ENCODE measurements around the gene CALR3. TPM values are rescaled to one million over a fixed set of nuclear protein-coding genes. Genes with fewer than 3 reads are reported as not detected.

The CALR3 gene
- total and polyA plus RNA-seq, 2 of the 8 experiments (the other 6 are each of a cell fraction or from before 2014, with no cell fraction given): 0.11 to 0.32 TPM

GRCh38 chr19:16509141-16510061 is 13.4 kb upstream of the CALR3 start:
- H3K23ac ChIP-seq (ENCODE audit: insufficient read length): no peak overlapping the region
- H3K79me2 ChIP-seq (ENCODE audit: control insufficient read depth in 1 of 2, insufficient read depth in 2 of 2, low read length in 2 of 2): no peaks in the 10 kb centered on the region
- no peak overlapping the region for H4K5ac ChIP-seq (ENCODE audit: insufficient read length, low read depth, low read length)
- no peak overlapping the region for H3K56ac ChIP-seq (replicated peaks; ENCODE audit: insufficient read length, low read depth, low read length)
- no peak overlapping the region for H2BK12ac ChIP-seq (ENCODE audit: low read depth, low read length)
- no peak overlapping the region for H3K4me3 ChIP-seq (ENCODE audit: extremely low read depth in 1 of 4, insufficient read depth in 2 of 4, low read depth in 3 of 4, low read length in 4 of 4)
- no peaks in the 10 kb centered on the region for H3K79me1 ChIP-seq (ENCODE audit: low read depth, low read length)
- 94% methylated on average over 28 of the region's 28 CpGs; no CpG with 5 or more reads in 1 of the 2 experiments for WGBS, 2 experiments (ENCODE audit: extremely low coverage in 1 of 2, insufficient coverage in 1 of 2, insufficient read length in 1 of 2, insufficient replicate concordance in 2 of 2, low coverage in 1 of 2, low lambda C conversion rate in 2 of 2, missing lambda C conversion rate in 1 of 2)
- H3K4ac ChIP-seq (replicated peaks; ENCODE audit: insufficient read length, low read depth, low read length): no peak overlapping the region
- no peaks in the 10 kb centered on the region for H3K4me1 ChIP-seq (replicated peaks in 1 of 4; ENCODE audit: control insufficient read depth in 3 of 4, insufficient read depth in 4 of 4, low read length in 3 of 4)
- H4K20me1 ChIP-seq (replicated peaks in 1 of 2; ENCODE audit: control insufficient read depth in 1 of 2, insufficient read depth in 2 of 2, low read length in 2 of 2): peaks cover 0 to under 1% of the 10 kb centered on the region in 2 experiments
- no peaks in the 10 kb centered on the region for H3K9me3 ChIP-seq (ENCODE audit: insufficient read depth in 2 of 2, low read depth in 1 of 2, low read length in 1 of 2)
- no peak overlapping the region for H3K27ac ChIP-seq (ENCODE audit: low read depth, low read length)
- no peak overlapping the region for H3K4me2 ChIP-seq (ENCODE audit: insufficient read depth in 1 of 2, low read depth in 2 of 2, low read length in 2 of 2)
- TF ChIP-seq JUND (IDR thresholded peaks at IDR 0.05; ENCODE audit: low read length): no peak
- TF ChIP-seq SAP30 (IDR thresholded peaks at IDR 0.05; ENCODE audit: insufficient read depth, insufficient replicate concordance, low read length): no peak
- TF ChIP-seq E2F6 (IDR thresholded peaks at IDR 0.05): no peak
- TF ChIP-seq POLR2AphosphoS5 (IDR thresholded peaks at IDR 0.05; ENCODE audit: low read depth, low read length): no peak
- TF ChIP-seq CHD1 (IDR thresholded peaks at IDR 0.05; ENCODE audit: low read depth, low read length): no peak
- no peak for TF ChIP-seq SP4 (IDR thresholded peaks at IDR 0.05; ENCODE audit: low read length)
- TF ChIP-seq SUZ12 (IDR thresholded peaks at IDR 0.05; ENCODE audit: low read length): no peak
- TF ChIP-seq BACH1 (IDR thresholded peaks at IDR 0.05; ENCODE audit: low read length): no peak
- no peak for TF ChIP-seq RBBP5 (IDR thresholded peaks at IDR 0.05; ENCODE audit: borderline replicate concordance, low read depth, low read length)
- no peak for TF ChIP-seq RAD21 (IDR thresholded peaks at IDR 0.05 in 1 of 2, conservative IDR thresholded peaks at IDR 0.05 in 1 of 2; ENCODE audit: low read depth in 2 of 2, low read length in 2 of 2)
- no peak overlapping the region for H2BK15ac ChIP-seq (ENCODE audit: low read length)
- H4K91ac ChIP-seq (replicated peaks; ENCODE audit: insufficient read length, low read length): no peak overlapping the region
- no peak overlapping the region for H4K8ac ChIP-seq (ENCODE audit: extremely low read depth, insufficient read depth, low read length)
- H2AFZ ChIP-seq (ENCODE audit: low read length): no peak overlapping the region
- H2BK20ac ChIP-seq (ENCODE audit: low read length): no peak overlapping the region
- DNase-seq (ENCODE audit: low read depth in 1 of 2, low spot score in 2 of 2) (no peak), FAIRE-seq (no peak)
- H2BK120ac ChIP-seq (replicated peaks; ENCODE audit: low read depth, low read length): no peak overlapping the region
- H2AK5ac ChIP-seq (ENCODE audit: low read depth, low read length): no peak overlapping the region
- H3K18ac ChIP-seq (ENCODE audit: extremely low read depth, low read length): no peak overlapping the region
- H3K36me3 ChIP-seq (ENCODE audit: control insufficient read depth in 2 of 4, insufficient read depth in 4 of 4, low read length in 3 of 4): peaks cover 0 to 3% (median 2%) of the 10 kb centered on the region in 4 experiments; a peak in 4 of 8 replicates
- no peak overlapping the region for H3K9ac ChIP-seq (replicated peaks in 1 of 4; ENCODE audit: extremely low read depth in 1 of 4, low read depth in 3 of 4, low read length in 3 of 4)
- no peak overlapping the region; the same call in 1 of the 2 replicates for H2BK5ac ChIP-seq (ENCODE audit: low read depth, low read length)
- ChIA-PET CTCF (ENCODE audit: partially characterized antibody) (interaction anchor here (1.5 to 2.9 kb wide), 3 partner anchors 10 to 67 kb away, joined by 3 to 11 read pairs (median 5); no protein-coding TSS in a partner anchor), POLR2A (ENCODE audit: partially characterized antibody) (interaction anchor here (0.8 kb wide), 1 partner anchor 135 kb away, joined by 3 read pairs; no protein-coding TSS in a partner anchor)
- H3K23me2 ChIP-seq (ENCODE audit: low read depth, low read length): no peaks in the 10 kb centered on the region
- no peaks in the 10 kb centered on the region for H3K27me3 ChIP-seq (replicated peaks in 1 of 4; ENCODE audit: control insufficient read depth in 3 of 4, extremely low read depth in 1 of 4, insufficient read depth in 3 of 4, low read length in 3 of 4)
- no peak overlapping the region for H3K14ac ChIP-seq (ENCODE audit: insufficient read length)

Measured in H1 (cell line).